ENCODE measurements around the gene FAM110A.
"Not testable (repeated sequence)": the region's sequence is repeated elsewhere in the genome, so short reads cannot be mapped to it uniquely, and the experiment has no call there.

Gene FAM110A

DNA sequence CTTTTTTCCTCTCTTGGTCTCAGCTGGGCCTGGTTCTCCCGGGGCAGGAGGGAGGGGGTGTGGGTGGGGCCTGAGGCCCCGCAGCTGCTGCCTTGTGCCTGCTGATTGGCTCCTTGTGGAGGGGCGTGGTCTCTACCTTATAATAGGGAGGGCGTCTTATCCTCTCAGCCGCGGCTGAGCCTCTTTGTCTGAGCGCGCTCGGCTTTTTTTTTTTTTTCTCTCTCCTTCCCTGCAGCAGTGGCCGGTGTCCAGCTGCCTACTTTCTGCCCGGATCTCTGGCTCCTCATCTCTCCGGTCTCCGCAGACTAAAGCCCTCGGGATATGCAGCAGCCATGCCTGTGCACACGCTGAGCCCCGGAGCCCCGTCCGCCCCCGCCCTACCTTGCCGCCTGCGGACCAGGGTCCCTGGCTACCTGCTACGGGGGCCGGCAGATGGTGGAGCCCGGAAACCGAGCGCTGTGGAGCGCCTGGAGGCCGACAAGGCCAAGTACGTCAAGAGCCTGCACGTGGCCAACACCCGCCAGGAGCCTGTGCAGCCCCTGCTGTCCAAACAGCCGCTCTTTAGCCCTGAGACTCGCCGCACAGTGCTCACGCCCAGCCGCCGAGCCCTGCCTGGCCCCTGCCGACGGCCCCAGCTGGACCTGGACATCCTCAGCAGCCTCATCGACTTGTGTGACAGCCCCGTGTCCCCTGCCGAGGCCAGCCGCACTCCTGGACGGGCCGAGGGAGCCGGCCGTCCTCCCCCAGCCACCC is 11.1 kb downstream of the FAM110A start:
- DNase-seq (ENCODE audit: low spot score), result peak; percentile 83

DNA sequence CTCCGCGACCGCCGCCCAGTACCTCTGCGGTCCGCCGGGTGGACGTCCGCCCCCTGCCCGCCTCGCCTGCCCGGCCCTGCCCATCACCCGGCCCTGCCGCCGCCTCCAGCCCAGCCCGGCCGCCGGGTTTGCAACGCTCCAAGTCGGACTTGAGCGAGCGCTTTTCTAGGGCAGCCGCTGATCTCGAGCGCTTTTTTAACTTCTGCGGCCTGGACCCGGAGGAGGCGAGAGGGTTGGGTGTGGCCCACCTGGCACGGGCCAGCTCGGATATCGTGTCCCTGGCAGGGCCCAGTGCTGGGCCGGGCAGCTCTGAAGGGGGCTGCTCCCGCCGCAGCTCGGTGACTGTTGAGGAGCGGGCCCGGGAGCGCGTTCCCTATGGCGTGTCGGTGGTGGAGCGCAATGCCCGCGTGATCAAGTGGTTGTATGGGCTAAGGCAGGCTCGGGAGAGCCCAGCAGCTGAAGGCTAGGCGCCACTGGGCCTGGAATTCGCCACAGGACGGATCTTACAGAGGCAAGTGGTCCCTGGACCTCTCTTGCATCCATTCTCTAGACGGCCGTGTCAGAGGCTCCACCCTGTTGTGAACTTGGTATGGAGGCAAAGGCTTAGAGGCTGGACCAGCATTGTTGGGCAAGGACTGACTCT is 11.8 kb downstream of the FAM110A start:
- DNase-seq (ENCODE audit: low spot score), result no peak

DNA sequence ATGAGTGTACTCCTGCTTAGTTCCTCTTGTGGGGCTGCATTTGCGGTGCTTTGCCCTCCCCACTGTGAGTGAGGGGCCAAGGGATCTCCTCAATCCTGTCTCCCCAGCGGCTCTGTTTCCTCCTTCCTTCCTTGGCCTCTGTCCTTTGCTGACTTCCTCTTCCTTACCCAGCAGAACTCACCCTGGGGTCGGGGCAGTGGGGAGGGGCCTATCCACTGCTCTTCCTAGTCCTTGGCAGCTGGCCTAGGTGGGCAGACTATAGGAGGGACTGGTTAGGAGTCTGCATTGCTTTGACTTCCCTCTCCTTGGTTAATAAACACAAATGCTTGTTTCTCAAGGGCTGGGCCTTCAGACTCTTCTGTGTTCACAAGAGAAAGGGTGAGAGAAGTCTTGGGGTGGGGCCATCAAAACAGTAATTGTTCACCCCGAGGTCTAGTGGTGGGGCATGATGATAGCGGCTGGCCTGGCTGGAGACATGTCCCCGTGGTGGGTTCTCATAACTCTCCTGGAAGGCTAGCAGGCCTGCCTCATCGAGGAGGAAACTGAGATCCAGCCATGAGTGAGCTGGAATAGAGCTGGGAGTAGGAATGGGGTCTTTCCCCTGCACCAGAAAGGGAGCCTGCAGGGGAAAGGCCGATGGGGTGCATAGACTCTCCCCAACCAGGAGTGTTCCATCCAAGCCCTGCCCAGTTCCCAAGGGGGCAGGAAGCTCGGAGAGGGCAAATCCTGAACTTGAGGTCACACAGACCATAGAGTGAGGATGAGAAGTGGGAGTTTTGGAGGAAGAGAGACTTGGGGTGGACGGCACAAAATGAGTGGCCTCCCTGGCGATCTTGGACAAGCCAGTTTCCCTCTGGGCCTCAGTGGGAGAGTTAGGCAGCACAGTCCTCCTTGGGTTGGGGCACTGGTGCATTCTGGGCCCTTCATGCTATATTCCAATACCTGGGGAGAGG is 12.7 kb downstream of the FAM110A start:
- DNase-seq (ENCODE audit: low spot score), result no peak

DNA sequence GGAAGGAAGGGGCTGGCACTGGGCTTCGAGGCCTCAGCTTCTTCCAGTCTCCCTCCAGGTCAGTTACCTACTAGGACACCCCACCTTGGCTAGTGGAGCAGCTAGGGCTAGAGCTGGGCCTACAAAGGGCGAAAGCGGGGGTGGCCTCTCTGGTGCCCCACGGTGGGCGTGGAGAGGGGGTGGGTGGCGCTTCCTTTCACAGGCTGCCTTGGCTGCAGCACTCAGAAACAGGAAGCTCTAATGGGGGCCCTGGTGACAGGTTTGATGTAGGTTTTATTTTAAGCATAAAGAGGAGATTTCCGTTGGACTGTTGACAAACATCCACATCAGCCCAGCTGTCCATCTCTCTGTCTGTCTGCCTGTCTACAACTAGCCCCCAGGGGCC is 13.4 kb downstream of the FAM110A start:
- no peak for DNase-seq (ENCODE audit: low spot score)

DNA sequence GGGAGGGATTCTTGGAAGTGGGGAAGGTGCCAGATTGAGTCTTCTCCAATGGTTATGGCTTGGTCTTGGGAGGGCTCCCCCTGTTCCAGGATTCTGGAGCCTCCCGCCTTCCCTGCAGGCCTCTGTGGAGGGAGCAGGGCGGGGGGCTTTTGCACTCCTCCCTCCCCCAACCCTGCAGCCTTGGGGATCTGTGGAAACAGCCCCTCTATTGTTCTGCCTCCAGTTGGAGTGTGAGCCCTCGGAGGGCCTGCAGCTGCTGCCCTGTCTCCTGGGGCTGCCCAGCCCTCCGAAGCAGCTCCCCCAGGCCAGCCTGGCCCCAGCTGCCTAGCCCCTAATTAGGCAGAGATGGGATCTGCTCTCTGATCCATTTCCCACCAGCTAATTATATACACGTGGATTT is 14.7 kb downstream of the FAM110A start:
- no peak for DNase-seq (ENCODE audit: low spot score)

DNA sequence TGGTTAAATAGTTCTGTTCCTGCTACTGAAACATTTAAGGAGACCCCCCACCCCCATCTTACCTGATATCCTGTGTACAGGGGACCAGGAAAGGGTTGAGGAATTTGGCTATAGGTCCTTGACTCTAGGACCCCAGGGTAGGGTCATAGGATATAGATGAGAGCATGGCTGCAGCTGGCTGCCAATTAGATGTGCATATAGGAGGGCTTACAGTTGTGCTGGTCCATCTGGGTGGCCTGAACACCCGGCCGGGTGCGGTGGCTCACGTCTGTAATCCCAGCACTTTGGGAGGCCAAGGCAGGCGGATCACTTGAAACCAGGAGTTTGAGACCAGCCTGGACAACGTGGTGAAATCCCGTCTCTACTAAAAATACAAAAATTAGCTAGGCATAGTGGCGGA is 15.2 kb downstream of the FAM110A start:
- not testable (repeated sequence) for DNase-seq (ENCODE audit: low spot score)

DNA sequence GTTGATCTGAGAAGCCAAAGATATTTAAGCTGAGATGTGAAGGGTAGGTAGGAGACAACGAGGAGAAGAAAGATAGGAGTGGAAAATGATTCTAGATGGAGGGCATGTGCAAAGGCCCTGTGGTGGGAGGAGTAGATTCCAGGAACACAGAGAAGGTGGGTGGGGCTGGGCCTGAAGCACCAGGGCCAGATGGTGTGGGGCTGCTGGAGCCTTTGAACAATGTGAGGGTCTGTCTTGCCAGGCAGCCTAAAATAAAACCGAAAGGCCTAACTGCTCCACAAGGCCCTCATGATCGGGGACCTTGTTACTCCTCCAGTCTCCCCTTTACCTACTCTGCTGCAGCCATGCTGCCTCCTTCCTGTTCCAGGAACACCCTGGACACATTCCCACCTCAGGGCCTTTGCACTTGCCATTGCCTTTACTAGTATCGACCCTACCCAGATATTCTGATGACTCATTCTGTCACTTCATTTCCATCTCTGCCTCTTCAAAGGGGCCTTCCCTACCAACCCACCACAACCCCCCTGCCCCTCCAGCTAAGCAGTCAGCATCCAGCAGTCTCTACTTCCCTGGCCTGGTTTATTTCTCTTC is 20.0 kb downstream of the FAM110A start:
- no peak for DNase-seq (ENCODE audit: low spot score)

DNA sequence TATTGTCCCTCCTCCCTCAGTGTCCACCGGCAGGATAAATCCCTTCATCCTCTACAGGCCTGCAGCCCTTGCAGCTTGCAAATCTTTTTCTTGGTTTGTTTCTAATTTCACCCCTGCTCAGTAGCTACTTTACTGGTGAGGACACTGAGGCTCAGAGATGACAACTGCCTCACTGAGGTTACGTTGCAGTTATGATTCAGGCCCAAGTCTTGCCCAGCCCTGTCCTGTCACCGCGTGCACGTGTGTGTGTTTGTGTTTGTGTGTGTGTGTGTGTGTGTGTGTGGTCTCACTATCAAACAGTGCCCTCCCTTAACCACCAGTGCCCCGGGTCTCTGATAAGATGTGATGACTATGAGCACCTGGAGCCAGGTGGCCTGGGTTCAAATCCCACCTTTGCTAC is 21.1 kb downstream of the FAM110A start:
- DNase-seq (ENCODE audit: low spot score), result no peak

DNA sequence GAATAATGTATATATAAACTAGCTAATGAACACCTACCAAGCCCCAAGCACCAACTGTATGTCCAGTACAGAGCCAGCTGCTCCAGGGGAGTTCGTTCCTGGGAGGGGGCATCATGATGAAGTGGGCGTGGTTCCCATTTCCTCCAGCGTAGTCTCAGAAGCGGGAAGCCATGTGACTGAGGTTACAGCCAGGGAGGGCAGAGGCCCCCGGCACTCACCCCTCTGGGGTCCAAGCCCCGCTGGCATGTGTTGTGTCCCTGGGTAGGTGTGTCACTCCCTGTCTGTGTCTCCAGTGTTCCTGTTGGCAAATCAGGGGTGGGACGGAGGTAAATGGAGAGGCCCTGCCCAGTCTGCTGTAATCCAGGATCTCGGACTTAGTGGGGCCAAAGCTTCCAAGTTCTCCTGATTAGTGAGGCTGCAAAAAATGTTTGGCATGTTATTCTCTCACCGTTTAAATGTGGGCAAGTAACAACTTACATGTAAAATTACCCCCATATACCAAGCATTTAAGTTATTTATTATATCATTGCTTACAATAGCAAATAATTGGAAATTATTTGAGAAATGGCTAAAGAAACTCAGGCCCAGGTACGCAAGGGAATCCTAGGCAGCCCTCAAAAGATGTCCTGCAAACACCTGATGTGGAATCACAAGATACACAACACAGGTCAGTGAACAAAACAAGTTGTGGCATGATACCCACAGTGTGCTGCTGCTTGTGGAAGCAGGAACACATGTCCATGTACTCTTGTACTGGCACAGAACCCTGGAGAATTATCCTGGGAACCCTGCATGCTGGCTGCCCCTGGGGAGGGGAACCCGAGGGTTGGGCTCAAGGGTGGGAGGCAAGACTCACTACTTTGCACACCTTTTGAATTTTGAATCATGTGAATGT is 22.2 kb downstream of the FAM110A start:
- no peak for DNase-seq (ENCODE audit: low spot score)

DNA sequence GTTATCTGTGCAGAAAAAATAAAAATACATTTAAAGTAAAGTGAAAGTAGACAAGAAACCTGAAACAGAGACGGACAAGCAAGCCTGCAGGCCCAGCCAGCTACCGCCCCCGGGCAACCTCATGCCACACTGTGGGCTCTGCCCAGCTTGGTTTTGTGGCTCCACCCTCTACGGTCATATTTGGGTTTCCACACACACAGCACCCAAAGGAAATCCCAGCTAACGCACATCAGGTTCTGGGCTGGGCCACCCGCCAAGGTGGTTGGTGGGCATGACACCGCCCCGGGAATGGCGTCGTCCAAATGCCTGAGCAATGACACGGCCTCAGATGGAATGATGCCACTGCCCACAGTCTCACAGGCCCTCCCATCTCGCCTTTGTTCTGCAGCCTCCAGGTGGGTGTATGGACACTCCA is 22.9 kb downstream of the FAM110A start:
- DNase-seq (ENCODE audit: low spot score), result no peak

DNA sequence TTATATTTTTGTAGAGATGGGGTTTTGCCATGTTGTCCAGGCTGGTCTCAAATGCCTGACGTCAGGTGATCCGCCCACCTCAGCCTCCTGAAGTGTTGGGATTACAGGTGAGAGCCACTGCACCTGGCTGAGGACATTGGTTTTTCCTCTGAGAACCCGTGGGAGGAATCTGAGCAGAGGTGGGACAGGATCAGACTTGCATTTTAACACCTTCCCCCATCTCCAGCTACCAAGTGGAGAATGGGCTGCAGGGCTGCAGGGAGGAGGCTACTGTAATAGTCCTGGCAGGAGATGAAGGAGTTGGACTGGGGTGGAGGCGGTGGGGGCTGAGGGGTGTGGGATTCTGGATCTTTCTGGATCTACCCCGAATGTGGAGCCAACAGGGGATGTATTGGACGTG is 24.5 kb downstream of the FAM110A start:
- DNase-seq (ENCODE audit: low spot score), result no peak

DNA sequence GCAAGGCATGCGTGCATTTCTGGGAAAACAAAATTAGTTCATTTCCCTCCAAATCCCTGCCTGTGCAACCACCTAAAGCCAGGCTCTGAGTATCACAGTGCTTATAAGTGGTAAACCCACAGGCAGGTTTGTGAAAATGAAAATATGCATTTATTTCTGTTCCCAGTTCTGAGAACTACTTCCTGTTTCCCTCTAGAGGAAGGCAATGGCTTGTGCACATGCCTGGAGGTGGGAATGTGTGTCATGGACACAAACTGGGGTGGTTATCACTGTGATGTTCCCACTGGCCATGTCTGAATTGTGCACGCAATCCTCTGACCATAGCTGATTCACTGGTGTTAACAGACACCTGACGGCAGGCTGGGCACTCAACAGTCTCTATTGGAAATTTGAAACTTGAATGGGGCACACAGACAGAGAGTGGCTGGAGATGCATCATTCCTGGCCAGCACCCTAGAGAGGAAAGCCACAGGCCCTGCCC is 26.3 kb downstream of the FAM110A start:
- DNase-seq (ENCODE audit: low spot score), result no peak

DNA sequence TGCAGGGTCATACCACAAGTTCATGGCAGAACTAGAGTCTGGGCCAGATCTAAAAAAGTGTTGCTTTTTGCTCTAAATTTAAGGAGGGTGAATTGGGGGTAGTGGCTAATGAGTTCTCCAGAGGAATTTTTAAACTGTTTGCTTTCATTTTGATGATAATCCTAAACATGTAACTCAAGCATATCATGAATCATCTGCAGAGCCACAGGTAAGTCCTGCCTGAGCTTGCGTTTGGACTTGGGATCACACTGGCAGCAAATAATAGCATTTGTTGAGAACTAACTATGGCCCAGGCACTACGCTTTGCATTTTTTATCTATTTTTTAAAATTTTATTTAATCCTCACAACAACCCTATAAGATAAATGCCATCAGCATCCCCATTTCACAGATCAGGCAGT is 27.4 kb downstream of the FAM110A start:
- DNase-seq (ENCODE audit: low spot score), result no peak

DNA sequence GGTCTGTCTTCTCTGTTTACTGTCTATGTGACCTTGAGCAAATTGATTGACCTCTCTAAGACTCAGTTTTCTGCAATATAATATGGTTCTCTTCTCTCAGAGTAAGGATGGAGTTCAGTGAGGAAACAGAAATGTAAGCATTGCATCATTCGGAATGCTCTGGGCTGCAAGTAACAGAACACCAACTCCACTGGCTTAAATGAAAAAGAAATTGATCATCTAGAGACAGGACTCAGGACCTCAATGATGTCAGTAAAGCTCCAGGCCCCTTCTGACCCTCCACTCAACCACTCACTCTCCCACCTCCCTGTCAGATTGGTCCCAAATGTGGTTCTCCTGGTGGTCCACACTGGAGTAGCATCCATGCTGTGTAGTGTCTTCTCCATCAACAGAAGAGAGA is 31.9 kb downstream of the FAM110A start:
- no peak for DNase-seq (ENCODE audit: low spot score)

DNA sequence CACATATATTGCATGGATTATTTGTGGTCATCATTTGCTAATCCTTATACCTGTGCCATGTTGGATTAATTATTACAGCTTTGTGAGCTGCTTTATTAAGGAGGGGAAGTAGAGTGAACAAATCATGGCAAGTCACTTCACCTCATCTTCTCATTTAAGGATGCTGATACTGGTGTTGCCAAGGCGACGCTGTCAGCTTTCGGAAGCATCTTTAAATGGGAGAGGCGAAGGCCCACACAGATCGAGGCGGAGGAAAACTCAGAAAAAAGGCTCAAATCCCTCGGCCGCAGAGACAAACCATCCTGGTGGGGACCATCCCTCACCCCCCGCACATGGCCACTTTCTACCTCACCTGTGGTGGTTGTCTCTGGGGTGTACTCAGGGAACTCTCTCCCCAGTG is 34.8 kb downstream of the FAM110A start:
- DNase-seq (ENCODE audit: low spot score), result no peak

DNA sequence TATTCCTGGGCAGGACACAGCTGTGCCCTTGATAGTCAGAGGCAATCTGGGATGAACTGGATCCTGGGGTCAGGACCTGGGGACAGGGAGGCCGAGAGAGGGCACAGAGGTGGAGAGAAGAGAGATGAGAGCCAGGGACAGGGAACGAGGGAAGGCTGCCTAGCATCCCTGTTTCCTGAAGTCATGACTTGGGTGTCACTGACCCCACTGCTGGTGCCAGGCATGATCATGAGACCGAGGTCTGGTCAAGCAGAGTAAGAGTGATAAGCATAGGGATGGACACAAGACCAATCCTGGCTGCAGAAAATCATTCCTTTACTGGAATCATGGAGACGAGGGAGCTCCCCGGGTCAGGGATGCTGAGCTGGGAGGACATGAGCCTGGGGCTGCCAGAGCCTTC is 36.1 kb downstream of the FAM110A start:
- no peak for DNase-seq (ENCODE audit: low spot score)

DNA sequence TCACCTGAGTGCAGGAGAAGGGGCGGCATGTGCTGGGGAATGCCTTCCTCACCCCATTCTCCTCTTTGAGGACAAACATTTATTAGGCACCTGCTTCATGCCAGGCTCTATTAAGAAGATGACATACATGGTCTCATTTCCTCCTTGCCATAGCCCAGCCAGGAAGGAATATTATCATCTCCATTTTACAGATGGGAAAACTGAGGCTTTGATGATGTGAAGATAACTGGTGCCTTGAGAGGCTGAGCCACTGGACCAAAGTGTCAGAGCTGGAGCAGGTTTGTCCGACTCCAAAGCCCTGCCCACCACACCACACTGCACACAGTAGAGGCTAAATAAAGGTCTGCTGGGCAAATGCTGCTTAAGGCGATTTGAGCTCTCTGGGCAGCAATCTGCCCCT is 37.2 kb downstream of the FAM110A start:
- DNase-seq (ENCODE audit: low spot score), result no peak

DNA sequence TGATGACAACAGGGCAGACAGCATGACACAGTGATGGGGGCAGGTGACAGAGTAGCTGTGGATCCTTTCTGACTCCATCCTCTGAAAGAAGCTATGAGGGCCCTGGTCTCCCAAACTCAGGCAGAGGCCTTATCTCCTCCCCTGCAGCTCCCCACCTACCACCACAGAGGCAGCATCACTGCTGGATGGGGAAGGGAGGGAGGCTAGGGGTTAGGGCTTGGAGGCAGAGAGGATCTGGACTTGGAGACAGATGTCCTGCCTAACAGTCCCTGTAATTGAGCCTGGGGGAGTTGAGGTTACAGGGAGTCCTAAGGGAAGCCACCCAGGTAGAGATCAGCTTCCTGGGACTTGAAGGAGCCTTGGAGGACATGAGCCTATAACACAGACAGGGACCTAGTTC is 37.9 kb downstream of the FAM110A start:
- DNase-seq (ENCODE audit: low spot score), result no peak

DNA sequence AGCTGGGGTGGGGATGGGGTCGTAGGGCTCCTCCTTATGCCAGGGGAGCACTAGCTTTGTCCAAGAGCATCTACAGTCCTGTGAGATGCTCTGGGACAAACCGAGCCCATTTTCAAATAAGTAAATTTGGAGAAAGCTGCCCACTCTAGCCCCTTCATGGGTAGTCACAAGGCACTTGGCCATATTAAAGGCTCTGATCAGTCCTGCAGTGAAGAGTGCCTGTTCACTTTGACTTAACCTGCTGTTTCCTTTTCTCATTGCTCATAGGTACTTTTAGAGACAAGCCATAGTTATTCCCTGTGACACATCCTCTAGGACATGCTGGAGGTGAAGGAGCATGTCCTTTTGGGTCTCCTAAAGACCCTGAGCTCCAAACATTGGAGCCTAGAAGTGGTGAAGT is 38.4 kb downstream of the FAM110A start:
- DNase-seq (ENCODE audit: low spot score), result no peak

DNA sequence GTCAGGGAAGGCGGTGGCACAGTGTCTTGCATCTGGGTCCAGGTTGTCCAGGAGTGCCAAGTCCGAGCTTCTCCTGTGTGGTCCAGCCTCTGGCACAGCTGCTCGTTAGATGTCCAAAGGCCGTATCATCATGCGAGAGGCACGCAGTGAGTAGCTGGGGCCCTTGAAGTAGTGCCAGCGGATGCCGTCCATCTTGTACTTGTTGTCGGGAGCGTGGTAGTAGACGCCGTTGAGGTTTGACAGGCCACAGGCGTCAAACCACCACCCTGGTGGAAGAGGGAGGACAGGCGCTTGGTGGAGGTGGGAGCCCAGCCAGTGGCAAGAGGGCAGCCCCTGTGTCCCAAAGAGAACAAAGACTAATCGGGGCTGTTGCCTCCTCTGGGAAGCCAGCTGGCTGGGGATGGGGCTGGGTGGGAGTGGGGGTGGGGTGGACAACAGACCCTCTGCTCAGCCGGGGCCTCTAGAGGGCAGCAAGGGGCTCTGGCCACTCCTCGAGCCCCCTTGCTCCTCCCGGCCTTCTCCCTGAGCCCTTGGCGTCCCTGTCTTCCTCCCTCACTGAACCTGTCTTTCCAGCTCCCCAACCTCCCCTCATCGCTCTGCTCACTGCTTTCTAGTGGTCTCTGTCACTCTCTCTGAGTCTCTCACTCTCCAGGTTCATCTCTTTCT is 39.5 kb downstream of the FAM110A start:
- DNase-seq (ENCODE audit: low spot score), result no peak
